Fibroblast of skin of left biceps (primary cell): Measurements from ENCODE around the gene CPNE1.
"Not testable (repeated sequence)": the region's sequence is repeated elsewhere in the genome, so short reads cannot be mapped to it uniquely, and the experiment has no call there.

ENCODE experiments used
- DNase-seq, 2 experiments: peaks; one replicate each; pipeline ENCODE4 v3.0.0-alpha.2; 2013; ENCODE audit warnings: low read depth in 2 of 2

The CPNE1 gene

GRCh38 chr20:35698298-35699126 is 33.8 kb upstream of the CPNE1 start:
- no peak for DNase-seq

GRCh38 chr20:35697696-35698297 is 33.1 kb upstream of the CPNE1 start:
- no peak for DNase-seq

DNA sequence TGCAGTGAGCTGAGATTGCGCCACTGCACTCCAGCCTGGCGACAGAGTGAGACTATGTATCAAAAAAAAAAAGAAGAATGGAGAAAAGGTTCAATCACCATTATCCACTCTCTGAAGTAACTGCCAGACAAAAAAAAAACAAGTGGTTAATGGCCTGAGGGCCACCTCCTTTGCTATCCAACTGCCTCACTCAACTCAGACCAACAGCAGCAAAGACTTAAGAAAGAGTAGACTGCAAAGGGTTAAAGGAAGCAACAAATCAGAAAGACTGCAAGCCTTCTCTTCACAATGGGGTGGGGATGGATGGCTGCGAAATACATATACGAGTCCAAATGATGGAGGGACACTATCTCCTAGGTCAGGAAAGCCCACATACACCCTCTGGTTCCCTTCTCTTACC is 31.3 kb upstream of the CPNE1 start:
- no peak for DNase-seq

- no peak for DNase-seq
Measured at GRCh38 chr20:35695245-35695749, 30.6 kb upstream of the CPNE1 start.

DNA sequence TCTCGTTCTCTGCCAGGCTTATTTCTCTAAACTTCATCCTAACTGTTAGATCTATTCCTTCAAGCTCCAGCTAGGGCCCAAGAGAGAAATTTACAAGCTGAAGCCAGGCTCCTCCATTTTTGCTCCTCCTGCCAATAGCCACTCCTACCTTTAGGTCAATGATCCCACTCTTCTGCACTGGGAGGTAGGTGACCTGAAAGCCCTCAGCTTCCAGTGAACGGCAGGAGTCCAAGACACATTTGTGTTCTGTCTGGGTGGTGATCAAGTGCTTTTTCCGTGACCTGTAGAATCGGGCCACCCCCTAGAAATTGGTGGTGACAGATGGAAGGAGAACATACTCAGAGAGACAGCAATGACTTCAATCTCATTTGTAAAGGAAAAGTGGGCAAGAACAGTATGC is 25.6 kb upstream of the CPNE1 start:
- DNase-seq = no peak

GRCh38 chr20:35686872-35687271 is 22.2 kb upstream of the CPNE1 start:
- not testable (repeated sequence) for DNase-seq

DNA sequence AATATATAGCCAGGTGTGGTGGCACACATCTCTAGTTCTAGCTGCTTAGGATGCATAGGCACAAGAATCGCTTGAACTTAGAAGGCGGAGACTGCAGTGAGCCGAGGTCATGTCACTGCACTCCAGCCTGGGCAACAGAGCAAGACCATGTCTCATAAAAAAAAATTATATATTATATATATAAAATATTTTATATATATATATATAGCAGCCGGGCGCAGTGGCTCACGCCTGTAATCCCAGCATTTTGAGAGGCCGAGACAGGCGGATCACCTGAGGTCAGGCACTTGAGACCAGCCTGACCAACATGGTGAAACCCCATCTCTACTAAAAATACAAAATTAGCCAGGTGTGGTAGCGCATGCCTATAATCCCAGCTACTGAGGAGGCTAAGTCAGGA is 20.7 kb upstream of the CPNE1 start:
- DNase-seq = not testable (repeated sequence)

DNA sequence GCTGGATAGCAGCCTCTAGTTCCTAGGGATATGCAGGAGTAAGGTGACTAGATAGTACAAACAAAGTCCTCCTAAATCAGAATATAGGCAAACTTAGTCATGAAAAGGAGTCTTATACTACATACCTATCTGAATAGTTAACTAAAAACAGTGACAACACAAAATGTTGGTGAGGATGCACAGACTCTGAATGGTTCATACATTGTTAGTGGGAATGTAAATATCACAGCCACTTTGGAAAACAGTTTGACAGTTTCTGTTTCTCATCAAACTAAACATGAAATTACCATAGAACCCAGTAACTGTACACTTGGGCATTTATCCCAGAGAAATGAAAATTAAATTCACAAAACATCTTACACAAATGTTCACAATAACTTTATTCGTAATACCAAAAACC is 17.3 kb upstream of the CPNE1 start:
- DNase-seq = no peak

- no peak for DNase-seq
Measured at GRCh38 chr20:35680452-35681183, 15.9 kb upstream of the CPNE1 start.

DNA sequence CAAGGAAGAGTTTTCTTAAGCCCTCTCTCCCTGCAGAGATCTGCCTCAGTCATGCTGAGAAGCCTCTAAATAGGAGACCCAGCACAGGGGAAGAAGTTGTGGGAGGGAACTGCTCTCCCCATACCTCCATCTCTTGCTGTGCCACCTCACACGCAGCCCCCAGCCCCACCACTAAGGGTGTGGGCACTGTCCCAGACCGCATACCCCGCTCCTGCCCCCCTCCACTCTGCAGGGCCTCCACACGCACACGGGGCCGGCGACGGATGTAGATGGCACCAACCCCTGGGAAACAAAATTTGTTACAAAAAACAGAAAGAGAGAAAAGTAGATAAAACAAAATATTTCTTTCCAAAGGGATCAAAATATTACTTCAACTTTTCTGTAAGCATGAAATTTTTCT is 10.2 kb upstream of the CPNE1 start:
- no peak for DNase-seq

- DNase-seq = no peak
Measured at GRCh38 chr20:35673884-35674283, 9.2 kb upstream of the CPNE1 start.

GRCh38 chr20:35669681-35670080 is 5.0 kb upstream of the CPNE1 start:
- DNase-seq = no peak

GRCh38 chr20:35669221-35669620 is 4.5 kb upstream of the CPNE1 start:
- no peak for DNase-seq

- DNase-seq = no peak
Measured at GRCh38 chr20:35665949-35666288, 1.2 kb upstream of the CPNE1 start.

- DNase-seq = peak in 1 of 2 experiments; percentile 4
Measured at GRCh38 chr20:35663516-35664465, 909 bp downstream of the CPNE1 start.

- DNase-seq = no peak
Measured at GRCh38 chr20:35662551-35662950, 2.1 kb downstream of the CPNE1 start.

- no peak for DNase-seq
Measured at GRCh38 chr20:35661908-35662307, 2.8 kb downstream of the CPNE1 start.

GRCh38 chr20:35661053-35661452 is 3.6 kb downstream of the CPNE1 start:
- no peak for DNase-seq

- no peak for DNase-seq
Measured at GRCh38 chr20:35660122-35660937, 4.4 kb downstream of the CPNE1 start.

DNA sequence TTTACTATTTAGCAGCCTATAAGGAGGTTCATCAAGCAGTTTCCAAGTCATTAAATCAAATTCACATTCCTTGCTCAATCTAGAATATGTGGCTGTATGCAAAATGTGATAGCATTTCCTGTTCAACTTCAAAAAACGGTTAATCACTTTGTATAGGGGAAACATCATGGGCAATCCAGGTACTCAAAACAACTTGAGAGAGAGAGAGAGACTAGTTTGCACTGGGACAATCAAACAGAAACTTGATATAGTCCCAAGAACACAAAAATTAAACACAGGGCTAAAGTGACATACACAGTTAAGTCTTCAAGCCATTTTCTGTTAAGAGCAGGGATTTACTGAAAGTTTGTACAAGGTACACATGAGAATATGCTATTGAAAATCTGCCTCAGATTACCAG is 7.4 kb downstream of the CPNE1 start:
- DNase-seq = no peak

DNA sequence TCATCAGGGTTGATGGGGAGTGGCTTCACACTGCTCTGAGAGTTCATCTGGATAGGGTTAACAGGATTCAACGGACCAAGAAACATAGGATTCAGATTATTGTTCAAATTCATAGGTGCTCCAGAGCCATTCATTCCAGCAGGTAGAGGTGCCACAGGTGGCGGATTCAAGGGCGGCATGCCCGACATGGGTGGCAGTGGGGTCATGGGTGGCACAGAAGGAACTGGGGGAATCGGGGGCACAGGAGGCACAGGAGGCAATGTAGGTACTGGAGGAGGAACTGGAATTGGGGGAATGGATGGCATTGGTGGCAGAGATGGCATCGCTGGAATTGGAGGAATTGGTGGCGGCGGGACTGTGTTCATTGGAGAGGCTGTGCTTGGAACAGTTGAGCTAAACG is 10.3 kb downstream of the CPNE1 start:
- DNase-seq = no peak
